Measurements from ENCODE around the gene LSM11.

The LSM11 gene

DNA sequence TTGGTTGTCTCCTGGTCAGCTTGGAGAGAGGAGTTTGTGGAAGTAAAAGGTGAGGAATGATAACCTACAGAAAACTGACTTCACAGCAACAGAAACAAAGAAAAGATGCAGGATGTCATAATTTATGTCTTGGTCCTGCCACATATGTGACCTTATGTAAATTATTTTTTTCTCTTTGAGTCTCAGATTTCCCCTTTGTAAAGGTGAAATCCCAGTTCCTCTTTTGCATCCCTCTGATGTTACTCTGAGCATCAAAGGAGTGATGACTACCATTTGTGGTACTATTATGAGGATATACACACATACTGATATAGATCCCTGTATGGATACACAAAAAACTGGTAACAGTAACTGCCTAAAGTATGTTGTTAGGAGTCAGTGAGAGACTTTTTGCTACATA, 13.7 kb upstream of the LSM11 start:
- Histone ChIP-seq H3K9ac (ENCODE audit: low read length) (no peak overlapping the region), H3K4me1 (ENCODE audit: control insufficient read depth, low read depth, low read length) (no peaks in the 10 kb centered on the region), H3K4me2 (ENCODE audit: low read length) (no peak overlapping the region), H3K36me3 (ENCODE audit: control insufficient read depth, insufficient read depth, low read length) (no peaks in the 10 kb centered on the region), H3K27me3 (ENCODE audit: insufficient read depth, low read length, poor library complexity) (no peaks in the 10 kb centered on the region), H3K79me2 (ENCODE audit: control insufficient read depth, insufficient read depth, low read length) (no peaks in the 10 kb centered on the region), H2AK5ac (ENCODE audit: low read length) (no peak overlapping the region), H3K4ac (ENCODE audit: low read depth, low read length) (no peak overlapping the region), H3K79me1 (ENCODE audit: low read length) (peaks cover 2% of the 10 kb centered on the region), H3K23ac (ENCODE audit: low read length) (no peak overlapping the region), H2BK5ac (ENCODE audit: low read length) (no peak overlapping the region), H3K27ac (ENCODE audit: low read depth, low read length) (no peak overlapping the region), H4K5ac (ENCODE audit: low read length) (no peak overlapping the region), H3K56ac (ENCODE audit: low read length) (no peak overlapping the region), H4K8ac (ENCODE audit: low read depth, low read length) (no peak overlapping the region), H3K18ac (ENCODE audit: low read length) (no peak overlapping the region), H3K4me3 (ENCODE audit: low read length) (no peak overlapping the region), H2BK15ac (replicated peaks; ENCODE audit: low read depth) (no peak overlapping the region), H2BK120ac (ENCODE audit: low read depth, low read length) (no peak overlapping the region)
- DNase-seq, result no peak

DNA sequence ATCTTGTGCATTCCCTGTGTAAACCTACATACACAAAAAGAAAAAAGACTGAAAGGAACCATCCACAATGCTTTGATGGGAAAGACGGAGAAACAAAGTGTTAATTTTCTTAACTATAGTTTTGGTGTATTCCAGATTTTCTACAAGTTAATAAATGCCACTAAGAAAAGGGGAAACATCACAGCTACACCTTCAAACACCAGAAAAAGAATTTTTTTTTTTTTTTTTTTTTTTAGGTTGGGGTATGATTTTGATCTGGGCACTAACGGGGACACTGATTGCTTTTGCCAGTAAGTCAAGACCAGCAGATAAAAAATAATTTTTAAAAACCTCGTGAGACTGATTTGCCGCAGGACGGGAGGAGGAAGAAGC, 12.6 kb upstream of the LSM11 start:
- Histone ChIP-seq H3K56ac (ENCODE audit: low read length) (no peak overlapping the region), H2AK5ac (ENCODE audit: low read length) (no peak overlapping the region), H3K9ac (ENCODE audit: low read length) (no peak overlapping the region), H3K79me2 (ENCODE audit: control insufficient read depth, insufficient read depth, low read length) (no peaks in the 10 kb centered on the region), H3K4me1 (ENCODE audit: control insufficient read depth, low read depth, low read length) (no peaks in the 10 kb centered on the region), H2BK15ac (replicated peaks; ENCODE audit: low read depth) (no peak overlapping the region), H2BK5ac (ENCODE audit: low read length) (no peak overlapping the region), H3K27me3 (ENCODE audit: insufficient read depth, low read length, poor library complexity) (no peaks in the 10 kb centered on the region), H3K4me3 (ENCODE audit: low read length) (no peak overlapping the region), H2BK120ac (ENCODE audit: low read depth, low read length) (no peak overlapping the region), H3K79me1 (ENCODE audit: low read length) (peaks cover 2% of the 10 kb centered on the region), H3K27ac (ENCODE audit: low read depth, low read length) (no peak overlapping the region), H3K23ac (ENCODE audit: low read length) (no peak overlapping the region), H3K4ac (ENCODE audit: low read depth, low read length) (no peak overlapping the region), H3K4me2 (ENCODE audit: low read length) (no peak overlapping the region), H4K8ac (ENCODE audit: low read depth, low read length) (no peak overlapping the region), H4K5ac (ENCODE audit: low read length) (no peak overlapping the region), H3K36me3 (ENCODE audit: control insufficient read depth, insufficient read depth, low read length) (no peaks in the 10 kb centered on the region), H3K18ac (ENCODE audit: low read length) (no peak overlapping the region)
- DNase-seq, result no peak
- WGBS (ENCODE audit: extremely low coverage, insufficient coverage, low lambda C conversion rate), result no CpG with 5 or more reads among the region's 5 CpGs

DNA sequence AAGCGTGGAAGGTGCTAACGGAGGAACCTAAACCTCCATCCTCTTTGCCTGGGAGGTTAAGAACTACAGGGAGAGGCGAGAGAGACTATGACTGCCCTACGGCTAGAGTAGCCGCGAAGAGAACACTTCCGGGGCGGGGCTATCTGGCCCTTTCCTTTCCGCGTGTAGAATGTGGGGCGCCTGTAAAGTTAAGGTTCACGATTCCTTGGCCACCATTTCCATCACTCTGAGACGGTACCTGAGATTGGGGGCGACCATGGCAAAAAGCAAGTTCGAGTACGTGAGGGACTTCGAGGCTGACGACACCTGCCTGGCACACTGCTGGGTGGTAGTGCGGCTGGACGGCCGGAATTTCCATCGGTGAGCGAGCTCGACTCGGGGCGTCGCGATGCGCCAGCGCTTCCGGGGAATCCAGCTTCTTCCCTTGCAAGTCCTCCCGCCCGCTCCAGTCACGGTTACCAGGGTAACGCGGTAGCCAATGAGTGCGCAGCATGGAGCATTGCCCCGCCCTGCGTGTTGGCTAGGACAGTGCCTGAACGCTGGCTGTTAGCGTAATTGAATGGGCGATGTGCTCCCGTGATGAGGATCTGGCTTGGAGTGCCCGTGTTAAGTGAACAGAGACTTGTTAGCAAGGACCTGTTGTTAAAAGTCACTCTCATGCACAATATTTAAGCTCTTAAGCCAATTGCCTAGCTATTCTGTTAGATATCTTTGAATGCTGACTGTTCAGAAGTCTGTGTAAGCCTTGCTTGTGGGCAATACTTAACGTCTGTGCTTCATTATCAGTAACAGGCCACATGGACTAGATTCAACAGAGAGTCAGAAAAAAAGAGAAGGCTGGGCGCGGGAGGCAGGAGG, 12.0 kb upstream of the LSM11 start, which contains the start of gene THG1L:
Gene THG1L (plus strand): TSS at position 149 of the 858 bp plus-strand sequence. CDS start 21 bp downstream, at position 170.
- Histone ChIP-seq H3K4me2 (ENCODE audit: low read length) (peak within 1 kb of the TSS; percentile 64), H4K8ac (ENCODE audit: low read depth, low read length) (no peak within 1 kb of the TSS), H2AK5ac (ENCODE audit: low read length) (no peak within 1 kb of the TSS), H3K4me3 (ENCODE audit: low read length) (peak within 1 kb of the TSS; percentile 93), H4K5ac (ENCODE audit: low read length) (no peak within 1 kb of the TSS), H3K18ac (ENCODE audit: low read length) (no peak within 1 kb of the TSS), H3K56ac (ENCODE audit: low read length) (peak within 1 kb of the TSS; percentile 99), H3K79me1 (ENCODE audit: low read length) (peaks cover 2% of the 10 kb centered on the region), H3K4me1 (ENCODE audit: control insufficient read depth, low read depth, low read length) (no peaks in the 10 kb centered on the region), H3K4ac (ENCODE audit: low read depth, low read length) (no peak within 1 kb of the TSS), H3K23ac (ENCODE audit: low read length) (peak within 1 kb of the TSS; percentile 67), H3K9ac (ENCODE audit: low read length) (peak within 1 kb of the TSS; percentile 88), H2BK15ac (replicated peaks; ENCODE audit: low read depth) (no peak within 1 kb of the TSS), H3K36me3 (ENCODE audit: control insufficient read depth, insufficient read depth, low read length) (no peaks in the 10 kb centered on the region), H2BK120ac (ENCODE audit: low read depth, low read length) (no peak within 1 kb of the TSS), H2BK5ac (ENCODE audit: low read length) (peak within 1 kb of the TSS; percentile 90), H3K27ac (ENCODE audit: low read depth, low read length) (peak within 1 kb of the TSS; percentile 63), H3K79me2 (ENCODE audit: control insufficient read depth, insufficient read depth, low read length) (no peaks in the 10 kb centered on the region), H3K27me3 (ENCODE audit: insufficient read depth, low read length, poor library complexity) (no peaks in the 10 kb centered on the region)
- no CpG with 5 or more reads among the region's 47 CpGs for WGBS (ENCODE audit: extremely low coverage, insufficient coverage, low lambda C conversion rate)
- DNase-seq, result peak; percentile 99

DNA sequence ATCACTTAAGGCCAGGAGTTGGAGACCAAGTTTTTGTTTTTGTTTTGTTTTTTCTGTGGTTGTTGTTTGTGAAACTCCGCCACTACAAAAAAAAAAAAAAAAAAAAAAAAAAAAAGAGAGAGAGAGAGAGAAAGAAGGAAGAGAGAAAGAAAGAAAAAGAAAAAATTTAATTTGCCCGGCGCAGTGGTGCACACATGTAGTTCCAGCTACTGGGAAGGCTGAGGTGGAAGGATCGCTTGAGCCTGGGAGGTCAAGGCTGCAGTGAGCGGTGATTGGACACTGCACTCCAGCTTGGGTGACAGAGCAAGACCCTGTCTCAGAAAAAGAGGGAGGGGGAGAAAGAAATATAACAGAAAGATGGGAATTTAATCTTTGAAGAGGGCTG, 11.4 kb upstream of the LSM11 start:
- no peak overlapping the region for H3K4ac ChIP-seq (ENCODE audit: low read depth, low read length)
- H2BK5ac ChIP-seq (ENCODE audit: low read length), result no peak overlapping the region
- DNase-seq, result no peak
- WGBS (ENCODE audit: extremely low coverage, insufficient coverage, low lambda C conversion rate), result no CpG with 5 or more reads among the region's 5 CpGs
- H3K27me3 ChIP-seq (ENCODE audit: insufficient read depth, low read length, poor library complexity), result no peaks in the 10 kb centered on the region
- no peak overlapping the region for H3K18ac ChIP-seq (ENCODE audit: low read length)
- H3K36me3 ChIP-seq (ENCODE audit: control insufficient read depth, insufficient read depth, low read length), result no peaks in the 10 kb centered on the region
- H3K4me2 ChIP-seq (ENCODE audit: low read length), result peak overlapping the region; percentile 37
- no peak overlapping the region for H2AK5ac ChIP-seq (ENCODE audit: low read length)
- H3K79me2 ChIP-seq (ENCODE audit: control insufficient read depth, insufficient read depth, low read length), result no peaks in the 10 kb centered on the region
- H3K4me1 ChIP-seq (ENCODE audit: control insufficient read depth, low read depth, low read length), result no peaks in the 10 kb centered on the region
- H3K27ac ChIP-seq (ENCODE audit: low read depth, low read length), result no peak overlapping the region
- no peak overlapping the region for H3K9ac ChIP-seq (ENCODE audit: low read length)
- H2BK120ac ChIP-seq (ENCODE audit: low read depth, low read length), result no peak overlapping the region
- H3K23ac ChIP-seq (ENCODE audit: low read length), result no peak overlapping the region
- H3K4me3 ChIP-seq (ENCODE audit: low read length), result no peak overlapping the region
- H2BK15ac ChIP-seq (replicated peaks; ENCODE audit: low read depth), result no peak overlapping the region
- no peak overlapping the region for H4K8ac ChIP-seq (ENCODE audit: low read depth, low read length)
- H4K5ac ChIP-seq (ENCODE audit: low read length), result no peak overlapping the region
- peaks cover 2% of the 10 kb centered on the region for H3K79me1 ChIP-seq (ENCODE audit: low read length)
- H3K56ac ChIP-seq (ENCODE audit: low read length), result no peak overlapping the region

DNA sequence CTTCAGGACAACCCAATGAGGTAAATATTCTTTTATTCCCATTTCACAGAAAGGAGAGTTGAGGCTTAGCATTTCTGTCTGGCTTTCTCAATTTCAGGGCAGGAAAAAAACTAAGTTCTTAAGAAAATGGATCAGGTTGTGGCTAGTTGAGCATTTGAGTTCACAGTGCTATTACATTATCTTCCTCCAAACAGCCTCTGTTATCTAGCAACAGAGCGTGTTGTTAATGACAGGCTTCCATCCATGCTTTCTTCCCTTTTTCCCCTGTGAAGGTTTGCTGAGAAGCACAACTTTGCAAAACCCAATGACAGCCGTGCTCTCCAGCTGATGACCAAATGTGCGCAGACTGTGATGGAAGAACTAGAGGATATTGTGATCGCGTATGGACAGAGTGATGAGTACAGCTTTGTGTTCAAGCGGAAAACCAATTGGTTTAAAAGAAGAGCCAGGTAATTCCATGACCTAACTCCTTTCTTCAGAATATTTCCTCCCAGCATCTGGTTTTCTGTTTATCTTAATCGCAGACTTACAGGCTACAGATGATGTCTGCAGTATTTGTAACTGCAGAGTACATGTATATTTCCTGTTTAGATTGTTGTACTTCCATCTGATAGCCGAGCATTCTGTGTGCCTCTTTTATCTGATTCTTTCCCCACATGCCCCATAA, 10.8 kb upstream of the LSM11 start:
- H3K79me1 ChIP-seq (ENCODE audit: low read length), result peaks cover 2% of the 10 kb centered on the region
- no peaks in the 10 kb centered on the region for H3K4me1 ChIP-seq (ENCODE audit: control insufficient read depth, low read depth, low read length)
- no peak overlapping the region for H3K18ac ChIP-seq (ENCODE audit: low read length)
- H3K36me3 ChIP-seq (ENCODE audit: control insufficient read depth, insufficient read depth, low read length), result no peaks in the 10 kb centered on the region
- no peak overlapping the region for H4K8ac ChIP-seq (ENCODE audit: low read depth, low read length)
- H2BK120ac ChIP-seq (ENCODE audit: low read depth, low read length), result no peak overlapping the region
- no peak overlapping the region for H3K4ac ChIP-seq (ENCODE audit: low read depth, low read length)
- no CpG with 5 or more reads among the region's 8 CpGs for WGBS (ENCODE audit: extremely low coverage, insufficient coverage, low lambda C conversion rate)
- no peak for DNase-seq
- no peak overlapping the region for H3K4me3 ChIP-seq (ENCODE audit: low read length)
- no peak overlapping the region for H4K5ac ChIP-seq (ENCODE audit: low read length)
- no peak overlapping the region for H3K56ac ChIP-seq (ENCODE audit: low read length)
- no peak overlapping the region for H2AK5ac ChIP-seq (ENCODE audit: low read length)
- H3K27ac ChIP-seq (ENCODE audit: low read depth, low read length), result no peak overlapping the region
- H2BK15ac ChIP-seq (replicated peaks; ENCODE audit: low read depth), result no peak overlapping the region
- no peaks in the 10 kb centered on the region for H3K27me3 ChIP-seq (ENCODE audit: insufficient read depth, low read length, poor library complexity)
- no peak overlapping the region for H2BK5ac ChIP-seq (ENCODE audit: low read length)
- no peak overlapping the region for H3K23ac ChIP-seq (ENCODE audit: low read length)
- H3K9ac ChIP-seq (ENCODE audit: low read length), result no peak overlapping the region
- no peaks in the 10 kb centered on the region for H3K79me2 ChIP-seq (ENCODE audit: control insufficient read depth, insufficient read depth, low read length)
- H3K4me2 ChIP-seq (ENCODE audit: low read length), result no peak overlapping the region

All from mesendoderm (in vitro differentiated cells).